Peyer's patch (tissue), 4 donors: Measurements from ENCODE around the gene PAN2. TPM values are rescaled to one million over a fixed set of nuclear protein-coding genes. Genes with fewer than 3 reads are reported as not detected.
"Not testable (repeated sequence)": the region's sequence is repeated elsewhere in the genome, so short reads cannot be mapped to it uniquely, and the experiment has no call there.

Experiments used
- DNase-seq, 3 donors: peaks; one replicate each; pipeline ENCODE4 v3.0.0-alpha.2; 2017 to 2019
- H3K27ac ChIP-seq, 4 donors: fragments of 200-600 bp; sonication (generic); one replicate each; pipeline ENCODE4 v1.5.1; 2016 to 2019
- H3K27me3 ChIP-seq, 2 donors: fragments of 200-600 bp; sonication (generic); one replicate each; pipeline ENCODE4 v1.5.1; 2019
- H3K36me3 ChIP-seq, 3 donors: fragments of 200-600 bp; sonication (generic); one replicate each; pipeline ENCODE4 v1.5.1; 2016 to 2019
- H3K4me1 ChIP-seq, 4 donors: fragments of 200-600 bp; sonication (generic); one replicate each; pipeline ENCODE4 v1.5.1; 2016 to 2019
- H3K4me3 ChIP-seq, 4 donors: fragments of 200-600 bp; sonication (generic); 1 replicate in 3 of 4; 2 replicates in 1 of 4; pipeline ENCODE4 v1.5.1; 2016 to 2019; ENCODE audit warnings: mild to moderate bottlenecking in 1 of 4
- H3K9me3 ChIP-seq, 4 donors: fragments of 200-600 bp; sonication (generic); one replicate each; pipeline ENCODE4 v1.5.1; 2016 to 2019; ENCODE audit warnings: mild to moderate bottlenecking in 1 of 4
- POLR2A ChIP-seq, 2 donors: fragments of 450-650 bp; IDR thresholded peaks; one replicate each; pipeline ENCODE4 v1.5.1; 2017; ENCODE audit warnings: antibody characterized with exemption in 2 of 2, mild to moderate bottlenecking in 2 of 2, moderate library complexity in 2 of 2
- total RNA-seq, 4 donors: library from RNA; depleted of rRNA; stranded (reverse); fragments of >200 nt; gene quantifications; one replicate each; pipeline ENCODE4 v1.1.0, GENCODE V29; 2016
- TF ChIP-seq, protein P1 (sequence below), 6 experiments: fragments of 450-650 bp in 4 of 6; fragments of 200-600 bp in 2 of 6; sonication (generic) in 1 of 6; IDR thresholded peaks; one replicate each; pipeline ENCODE4 v1.5.1; 2017 to 2019; ENCODE audit warnings: antibody characterized with exemption in 6 of 6, mild to moderate bottlenecking in 3 of 6, moderate library complexity in 1 of 6

The PAN2 gene
- total RNA-seq, 4 donors from 2014 or later: 82.5 to 114 (median 95.4) TPM

- no peaks in the 10 kb centered on the region for H3K9me3 ChIP-seq
- H3K4me3 ChIP-seq: peak within 1 kb of the TSS; percentile 62 to 97 (median 74)
- H3K4me1 ChIP-seq: peaks cover 0 to 17% (median 2%) of the 10 kb centered on the region in 4 donors
- H3K36me3 ChIP-seq: peaks cover 0 to 17% (median 0%) of the 10 kb centered on the region in 3 donors
- H3K27ac ChIP-seq: peak within 1 kb of the TSS; percentile 84 to 94 (median 87)
- H3K27me3 ChIP-seq: no peaks in the 10 kb centered on the region
- TF ChIP-seq, protein P1, sequence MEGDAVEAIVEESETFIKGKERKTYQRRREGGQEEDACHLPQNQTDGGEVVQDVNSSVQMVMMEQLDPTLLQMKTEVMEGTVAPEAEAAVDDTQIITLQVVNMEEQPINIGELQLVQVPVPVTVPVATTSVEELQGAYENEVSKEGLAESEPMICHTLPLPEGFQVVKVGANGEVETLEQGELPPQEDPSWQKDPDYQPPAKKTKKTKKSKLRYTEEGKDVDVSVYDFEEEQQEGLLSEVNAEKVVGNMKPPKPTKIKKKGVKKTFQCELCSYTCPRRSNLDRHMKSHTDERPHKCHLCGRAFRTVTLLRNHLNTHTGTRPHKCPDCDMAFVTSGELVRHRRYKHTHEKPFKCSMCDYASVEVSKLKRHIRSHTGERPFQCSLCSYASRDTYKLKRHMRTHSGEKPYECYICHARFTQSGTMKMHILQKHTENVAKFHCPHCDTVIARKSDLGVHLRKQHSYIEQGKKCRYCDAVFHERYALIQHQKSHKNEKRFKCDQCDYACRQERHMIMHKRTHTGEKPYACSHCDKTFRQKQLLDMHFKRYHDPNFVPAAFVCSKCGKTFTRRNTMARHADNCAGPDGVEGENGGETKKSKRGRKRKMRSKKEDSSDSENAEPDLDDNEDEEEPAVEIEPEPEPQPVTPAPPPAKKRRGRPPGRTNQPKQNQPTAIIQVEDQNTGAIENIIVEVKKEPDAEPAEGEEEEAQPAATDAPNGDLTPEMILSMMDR (IDR thresholded peaks at IDR 0.05): peak in 2 of 6 experiments; percentile 2 to 20
- peak; percentile 71 to 85 for TF ChIP-seq POLR2A (IDR thresholded peaks at IDR 0.05)
- peak; percentile 99 to 100 (median 100) for DNase-seq
Observed at GRCh38 chr12:56359851-56360767, 26.3 kb upstream of the PAN2 start, which contains the start of gene STAT2. TSS of gene STAT2 (minus strand) at chr12:56360107. CDS start at chr12:56356571, 3,536 bp downstream.

GRCh38 chr12:56358836-56359532 lies 25.2 kb upstream of the PAN2 start:
- H3K4me3 ChIP-seq: peak overlapping the region; percentile 62 to 97 (median 74)
- peaks cover 0 to 28% (median 0%) of the 10 kb centered on the region in 3 donors for H3K36me3 ChIP-seq
- TF ChIP-seq, protein P1 (IDR thresholded peaks at IDR 0.05): no peak
- TF ChIP-seq POLR2A (IDR thresholded peaks at IDR 0.05): no peak
- DNase-seq: peak in 1 of 3 donors; percentile 46
- no peaks in the 10 kb centered on the region for H3K9me3 ChIP-seq
- peak overlapping the region; percentile 84 to 94 (median 87) for H3K27ac ChIP-seq
- H3K4me1 ChIP-seq: peaks cover 0 to 17% (median 2%) of the 10 kb centered on the region in 4 donors
- H3K27me3 ChIP-seq: no peaks in the 10 kb centered on the region

GRCh38 chr12:56351325-56351724 lies 17.5 kb upstream of the PAN2 start:
- TF ChIP-seq, protein P1 (IDR thresholded peaks at IDR 0.05): no peak
- TF ChIP-seq POLR2A (IDR thresholded peaks at IDR 0.05): no peak
- H3K27me3 ChIP-seq: no peaks in the 10 kb centered on the region
- no peak overlapping the region for H3K4me3 ChIP-seq
- no peak overlapping the region for H3K27ac ChIP-seq
- peak in 1 of 3 donors; percentile 7 for DNase-seq
- no peaks in the 10 kb centered on the region for H3K9me3 ChIP-seq
- peaks cover 0 to 99% (median 0%) of the 10 kb centered on the region in 3 donors for H3K36me3 ChIP-seq
- H3K4me1 ChIP-seq: no peaks in the 10 kb centered on the region

DNA sequence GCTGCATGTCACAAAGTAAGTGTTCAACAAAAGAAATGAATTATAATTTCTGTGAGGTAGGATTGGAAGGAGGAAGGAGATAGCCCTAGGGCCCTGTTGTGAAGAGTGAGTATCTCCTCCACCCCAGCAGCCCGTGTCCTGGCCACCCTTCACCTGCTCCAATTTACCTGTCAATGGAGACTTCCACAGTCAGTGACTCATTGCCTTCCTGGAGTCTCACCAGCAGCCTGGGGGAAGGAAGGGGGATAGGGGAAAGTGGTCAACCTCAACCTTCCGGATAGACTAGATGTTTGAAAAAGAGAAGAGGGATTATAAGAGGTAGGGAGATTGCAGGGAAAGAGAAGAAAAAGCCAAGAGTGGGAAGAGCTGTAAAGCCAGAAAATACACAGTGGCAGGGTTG lies 16.9 kb upstream of the PAN2 start:
- DNase-seq: peak in 1 of 3 donors; percentile 22
- TF ChIP-seq POLR2A (IDR thresholded peaks at IDR 0.05): no peak
- TF ChIP-seq, protein P1 (IDR thresholded peaks at IDR 0.05): no peak
- H3K4me3 ChIP-seq: no peak overlapping the region
- H3K27me3 ChIP-seq: no peaks in the 10 kb centered on the region
- no peak overlapping the region for H3K27ac ChIP-seq
- H3K4me1 ChIP-seq: no peaks in the 10 kb centered on the region
- no peaks in the 10 kb centered on the region for H3K9me3 ChIP-seq
- H3K36me3 ChIP-seq: peaks cover 0 to 99% (median 0%) of the 10 kb centered on the region in 3 donors

DNA sequence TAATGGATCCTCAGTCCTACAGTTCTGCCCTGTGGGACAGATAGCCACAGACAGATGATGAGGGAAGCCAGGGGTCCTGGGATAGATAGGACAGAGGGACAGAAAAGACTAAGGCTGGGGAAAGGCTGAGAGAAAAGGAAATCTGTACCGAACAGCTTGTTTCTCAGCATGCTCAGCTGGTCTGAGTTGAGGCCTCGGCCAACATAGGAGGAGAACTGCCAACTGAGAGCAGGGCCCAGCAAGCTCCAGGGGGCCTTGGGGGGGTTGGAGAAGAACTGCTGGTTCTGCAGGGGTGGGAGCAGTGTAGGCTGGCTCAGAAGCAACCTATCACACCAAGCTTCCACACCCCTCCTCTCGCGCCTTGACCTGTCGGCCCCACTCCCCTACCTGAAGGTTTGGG lies 15.0 kb upstream of the PAN2 start:
- H3K36me3 ChIP-seq: peaks cover 0 to 97% (median 0%) of the 10 kb centered on the region in 3 donors
- peak in 1 of 3 donors; percentile 7 for DNase-seq
- no peak overlapping the region for H3K4me3 ChIP-seq
- TF ChIP-seq POLR2A (IDR thresholded peaks at IDR 0.05): no peak
- TF ChIP-seq, protein P1 (IDR thresholded peaks at IDR 0.05): no peak
- H3K27ac ChIP-seq: no peak overlapping the region
- H3K9me3 ChIP-seq: no peaks in the 10 kb centered on the region
- H3K27me3 ChIP-seq: no peaks in the 10 kb centered on the region
- H3K4me1 ChIP-seq: no peaks in the 10 kb centered on the region

GRCh38 chr12:56347255-56347654 lies 13.5 kb upstream of the PAN2 start:
- not testable (repeated sequence) for H3K27ac ChIP-seq, H3K4me1 ChIP-seq, H3K9me3 ChIP-seq, DNase-seq, H3K4me3 ChIP-seq, H3K27me3 ChIP-seq
- peaks cover 0 to 97% (median 0%) of the 10 kb centered on the region in 3 donors for H3K36me3 ChIP-seq
